ENCODE results near the gene LRFN4.
"Not testable (repeated sequence)": the region's sequence is repeated elsewhere in the genome, so short reads cannot be mapped to it uniquely, and the experiment has no call there.

LRFN4 gene

GRCh38 chr11:66856496-66857233 is at the start of gene LRFN4:
Gene LRFN4 (plus strand): TSS chr11:66857064. CDS start chr11:66857745, 681 bp downstream.
- peak; percentile 68 for DNase-seq

GRCh38 chr11:66809592-66809991 is 47.3 kb upstream of the LRFN4 start:
- no peak for DNase-seq

- no peak for DNase-seq
Measured at GRCh38 chr11:66810576-66811185, 46.2 kb upstream of the LRFN4 start.

- DNase-seq: no peak
Measured at GRCh38 chr11:66814678-66815077, 42.2 kb upstream of the LRFN4 start.

GRCh38 chr11:66815646-66816045 is 41.2 kb upstream of the LRFN4 start:
- no peak for DNase-seq

- no peak for DNase-seq
Measured at GRCh38 chr11:66818231-66818955, 38.5 kb upstream of the LRFN4 start.

GRCh38 chr11:66820381-66820780 is 36.5 kb upstream of the LRFN4 start:
- no peak for DNase-seq

- DNase-seq: no peak
Measured at GRCh38 chr11:66820901-66821300, 36.0 kb upstream of the LRFN4 start.

- no peak for DNase-seq
Measured at GRCh38 chr11:66823700-66824099, 33.2 kb upstream of the LRFN4 start.

GRCh38 chr11:66824573-66824972 is 32.3 kb upstream of the LRFN4 start:
- DNase-seq: not testable (repeated sequence)

GRCh38 chr11:66834539-66834845 is 22.4 kb upstream of the LRFN4 start:
- DNase-seq: no peak

GRCh38 chr11:66834943-66835342 is 21.9 kb upstream of the LRFN4 start:
- DNase-seq: no peak

- DNase-seq: no peak
Measured at GRCh38 chr11:66835768-66836405, 21.0 kb upstream of the LRFN4 start.

- no peak for DNase-seq
Measured at GRCh38 chr11:66840317-66841091, 16.4 kb upstream of the LRFN4 start.

- no peak for DNase-seq
Measured at GRCh38 chr11:66841861-66842260, 15.0 kb upstream of the LRFN4 start.

GRCh38 chr11:66842501-66842895 is 14.4 kb upstream of the LRFN4 start:
- no peak for DNase-seq

GRCh38 chr11:66842896-66843775 is 13.7 kb upstream of the LRFN4 start, which contains the start of gene RCE1:
Gene RCE1 (plus strand): TSS chr11:66843441. CDS start chr11:66843456, 15 bp downstream.
- DNase-seq: peak; percentile 94

GRCh38 chr11:66843776-66844495 is 12.9 kb upstream of the LRFN4 start:
- DNase-seq: no peak

GRCh38 chr11:66844496-66845142 is 12.2 kb upstream of the LRFN4 start:
- no peak for DNase-seq

GRCh38 chr11:66845143-66845875 is 11.6 kb upstream of the LRFN4 start:
- DNase-seq: no peak

Measured in NCI-H774 (cell line).